ENCODE measurements around the gene HMOX2.
A peak's percentile ranks its signal among the peaks of the same experiment; 100 is the strongest.

The HMOX2 gene

GRCh38 chr16:4496305-4496704, 20.1 kb downstream of the HMOX2 start:
- TF ChIP-seq CTCF (IDR thresholded peaks at IDR 0.05; ENCODE audit: low read depth, low read length, missing control alignments): no peak
- H3K4me3 ChIP-seq (ENCODE audit: low read depth, low read length): no peak overlapping the region
- in situ Hi-C loops (cut with HindIII; ENCODE audit: low sequenced_read_pairs): no loop called here
- DNase-seq (ENCODE audit: low read depth): no peak

GRCh38 chr16:4498546-4499195, 22.5 kb downstream of the HMOX2 start:
- no peak for TF ChIP-seq CTCF (IDR thresholded peaks at IDR 0.05; ENCODE audit: low read depth, low read length, missing control alignments)
- DNase-seq (ENCODE audit: low read depth): no peak
- H3K4me3 ChIP-seq (ENCODE audit: low read depth, low read length): no peak overlapping the region
- in situ Hi-C loops (cut with HindIII; ENCODE audit: low sequenced_read_pairs): no loop called here

GRCh38 chr16:4499196-4499555, 23.0 kb downstream of the HMOX2 start:
- no peak overlapping the region for H3K4me3 ChIP-seq (ENCODE audit: low read depth, low read length)
- TF ChIP-seq CTCF (IDR thresholded peaks at IDR 0.05; ENCODE audit: low read depth, low read length, missing control alignments): no peak
- no peak for DNase-seq (ENCODE audit: low read depth)
- in situ Hi-C loops (cut with HindIII; ENCODE audit: low sequenced_read_pairs): no loop called here

GRCh38 chr16:4500272-4500671, 24.1 kb downstream of the HMOX2 start:
- TF ChIP-seq CTCF (IDR thresholded peaks at IDR 0.05; ENCODE audit: low read depth, low read length, missing control alignments): no peak
- in situ Hi-C loops (cut with HindIII; ENCODE audit: low sequenced_read_pairs): loop anchor here (25.0 kb wide), 1 partner anchor 137 kb away; no protein-coding TSS in a partner anchor
- DNase-seq (ENCODE audit: low read depth): peak; percentile 46
- no peak overlapping the region for H3K4me3 ChIP-seq (ENCODE audit: low read depth, low read length)

- in situ Hi-C loops (cut with HindIII; ENCODE audit: low sequenced_read_pairs): loop anchor here (25.0 kb wide), 1 partner anchor 136 kb away; no protein-coding TSS in a partner anchor
- DNase-seq (ENCODE audit: low read depth): peak; percentile 23
- H3K4me3 ChIP-seq (ENCODE audit: low read depth, low read length): no peak overlapping the region
- no peak for TF ChIP-seq CTCF (IDR thresholded peaks at IDR 0.05; ENCODE audit: low read depth, low read length, missing control alignments)
These were observed 24.9 kb downstream of the HMOX2 start for GRCh38 chr16:4501071-4501478.

- no peak for TF ChIP-seq CTCF (IDR thresholded peaks at IDR 0.05; ENCODE audit: low read depth, low read length, missing control alignments)
- no peak overlapping the region for H3K4me3 ChIP-seq (ENCODE audit: low read depth, low read length)
- DNase-seq (ENCODE audit: low read depth): no peak
- in situ Hi-C loops (cut with HindIII; ENCODE audit: low sequenced_read_pairs): loop anchor here (25.0 kb wide), 1 partner anchor 132 kb away; no protein-coding TSS in a partner anchor
These were observed 29.4 kb downstream of the HMOX2 start for GRCh38 chr16:4505356-4506147.

All from astrocyte of the cerebellum (primary cell).